ENCODE measurements around the gene CACNA2D4.

The CACNA2D4 gene

GRCh38 chr12:1906579-1906978 lies 11.9 kb downstream of the CACNA2D4 start:
- in situ Hi-C loops (cut with MboI; ENCODE audit: low sequenced_read_pairs), result no loop called here

DNA sequence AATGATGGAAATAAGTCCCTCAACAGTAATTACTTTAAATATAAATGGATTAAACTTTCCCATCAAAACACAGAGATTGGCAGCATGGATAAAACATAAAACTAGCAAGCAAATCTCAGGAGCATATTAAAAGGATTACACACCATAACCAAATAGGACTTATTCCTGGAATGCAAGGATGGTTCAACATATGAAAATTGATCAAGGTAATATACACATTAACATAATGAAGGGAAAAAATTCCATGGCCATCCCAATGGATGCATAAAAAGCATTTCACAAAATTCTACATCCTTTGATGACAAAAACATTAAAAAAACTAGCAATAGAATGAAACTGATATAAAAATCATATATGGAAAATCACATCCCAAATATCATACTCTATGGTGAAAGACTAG lies 13.6 kb downstream of the CACNA2D4 start:
- in situ Hi-C loops (cut with MboI; ENCODE audit: low sequenced_read_pairs), result no loop called here

- in situ Hi-C loops (cut with MboI; ENCODE audit: low sequenced_read_pairs), result no loop called here
Observed at GRCh38 chr12:1896964-1897363, 21.5 kb downstream of the CACNA2D4 start.

- in situ Hi-C loops (cut with MboI; ENCODE audit: low sequenced_read_pairs), result no loop called here
Observed at GRCh38 chr12:1890810-1891209, 27.6 kb downstream of the CACNA2D4 start.

- in situ Hi-C loops (cut with MboI; ENCODE audit: low sequenced_read_pairs), result no loop called here
Observed at GRCh38 chr12:1890119-1890703, 28.2 kb downstream of the CACNA2D4 start.

- in situ Hi-C loops (cut with MboI; ENCODE audit: low sequenced_read_pairs), result no loop called here
Observed at GRCh38 chr12:1888923-1889322, 29.5 kb downstream of the CACNA2D4 start.

GRCh38 chr12:1886396-1887008 lies 31.9 kb downstream of the CACNA2D4 start:
- in situ Hi-C loops (cut with MboI; ENCODE audit: low sequenced_read_pairs), result no loop called here

DNA sequence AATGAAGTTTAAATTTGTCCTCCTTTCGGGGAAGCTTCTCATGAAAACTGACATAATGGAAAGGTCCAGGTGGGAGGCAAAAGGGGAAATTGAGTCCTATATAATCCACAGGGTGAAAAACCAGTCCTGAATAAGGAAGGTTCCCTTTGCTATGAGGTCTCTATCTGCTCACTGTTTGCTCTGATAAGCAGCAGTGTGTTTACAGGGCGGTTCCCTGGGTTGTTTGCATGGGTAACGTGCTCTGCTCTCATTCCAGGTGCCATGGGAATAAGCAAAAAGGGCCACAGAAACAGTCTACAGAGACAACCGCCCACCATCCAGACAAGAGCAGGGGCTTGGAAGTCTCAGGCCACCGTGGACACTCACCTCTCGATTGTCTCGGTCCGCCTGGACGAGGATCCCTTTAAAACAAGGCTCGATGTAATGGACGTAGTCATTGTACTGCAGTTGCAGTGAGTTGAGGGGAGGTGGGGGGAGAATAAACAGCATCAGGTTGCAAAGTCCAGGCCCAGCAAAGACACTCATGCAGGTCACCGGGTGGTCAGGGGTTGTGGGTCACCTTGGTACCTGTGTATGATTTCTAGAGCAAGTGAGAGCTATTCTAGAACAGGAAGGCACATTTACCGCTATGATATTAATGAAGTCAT lies 32.7 kb downstream of the CACNA2D4 start:
- in situ Hi-C loops (cut with MboI; ENCODE audit: low sequenced_read_pairs), result no loop called here

DNA sequence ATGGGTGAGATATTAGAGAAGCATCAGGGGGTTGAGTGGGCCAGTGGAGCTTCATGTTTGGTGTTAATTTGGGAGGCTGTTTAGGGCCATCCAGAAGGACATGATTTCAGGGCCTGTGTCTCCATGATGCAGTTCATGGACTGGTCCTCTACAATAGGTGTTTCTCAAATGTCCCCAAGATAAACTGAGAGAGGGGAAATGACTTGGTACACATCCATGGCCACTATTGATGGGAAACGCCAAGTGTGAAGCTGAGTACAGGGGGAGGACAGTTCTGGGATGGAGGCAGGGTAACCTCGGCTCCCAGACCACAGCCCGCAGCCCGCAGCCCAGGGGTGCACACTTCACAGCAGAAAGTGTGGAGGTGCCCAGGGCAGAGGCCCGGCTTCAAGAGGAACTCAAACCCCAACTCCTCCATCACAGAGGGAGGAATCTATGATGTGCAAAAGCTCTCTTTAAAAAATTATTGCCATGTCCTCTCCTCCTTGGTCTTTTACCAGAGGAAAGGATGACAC lies 33.3 kb downstream of the CACNA2D4 start:
- in situ Hi-C loops (cut with MboI; ENCODE audit: low sequenced_read_pairs), result no loop called here

DNA sequence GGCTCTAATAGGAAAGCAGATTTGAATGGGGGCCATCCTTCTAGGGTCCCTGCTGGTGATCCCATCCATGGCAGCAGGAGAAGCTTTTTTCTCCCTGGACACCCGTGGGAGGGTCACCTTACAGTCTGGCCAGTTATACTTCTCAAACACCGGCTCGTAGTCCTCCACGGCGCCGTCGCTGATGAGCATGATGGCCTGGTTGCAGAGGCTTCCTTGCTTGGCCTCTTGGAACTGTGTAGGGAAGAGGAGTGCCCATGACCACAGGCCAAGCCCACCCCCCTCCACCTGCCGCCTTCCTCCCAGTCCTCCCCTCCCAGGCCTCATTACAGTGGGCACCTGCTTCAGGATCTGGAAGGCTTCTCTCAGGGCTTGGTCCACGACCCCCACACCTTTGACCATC lies 33.8 kb downstream of the CACNA2D4 start:
- in situ Hi-C loops (cut with MboI; ENCODE audit: low sequenced_read_pairs), result no loop called here

DNA sequence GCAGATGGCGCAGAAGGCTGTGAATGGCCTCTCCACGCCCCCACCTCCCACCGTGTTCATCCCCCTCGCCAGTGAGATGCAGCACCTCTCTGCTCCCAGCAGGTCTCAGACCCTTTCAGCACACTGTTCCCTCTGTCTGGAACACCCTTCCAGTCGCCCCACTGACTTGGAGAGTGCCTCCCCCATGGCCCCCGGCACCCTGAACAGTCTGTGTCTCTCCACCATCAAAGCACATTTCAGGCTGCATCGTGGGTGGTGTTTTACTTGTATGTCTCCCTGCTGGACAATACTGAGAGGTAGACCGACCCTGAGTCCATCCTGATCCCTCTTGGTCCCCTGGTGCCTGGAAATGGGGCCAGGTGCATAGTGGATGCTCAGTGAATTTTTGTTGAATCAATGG lies 34.9 kb downstream of the CACNA2D4 start:
- in situ Hi-C loops (cut with MboI; ENCODE audit: low sequenced_read_pairs), result no loop called here

GRCh38 chr12:1882850-1883470 lies 35.5 kb downstream of the CACNA2D4 start:
- in situ Hi-C loops (cut with MboI; ENCODE audit: low sequenced_read_pairs), result no loop called here

DNA sequence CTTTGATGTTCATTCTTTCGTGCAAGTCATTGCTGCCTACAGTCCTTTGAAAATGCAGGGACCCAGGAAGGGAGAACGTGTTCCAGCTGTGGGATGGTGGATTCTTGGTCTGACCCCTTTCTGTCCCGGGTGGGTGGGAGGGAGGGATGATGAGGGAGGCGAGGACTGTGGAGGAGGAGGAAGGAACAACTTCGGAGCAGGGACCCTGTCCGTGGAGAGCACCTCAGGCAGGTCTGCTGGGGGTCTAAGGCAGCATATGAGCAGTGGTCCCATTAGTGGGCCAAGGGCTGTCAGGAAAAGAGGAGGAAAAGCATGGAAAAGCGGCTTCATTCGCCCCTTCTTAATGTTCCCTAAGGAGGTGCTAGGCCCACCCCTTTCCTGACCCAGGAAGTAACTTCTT lies 36.0 kb downstream of the CACNA2D4 start:
- in situ Hi-C loops (cut with MboI; ENCODE audit: low sequenced_read_pairs), result no loop called here

DNA sequence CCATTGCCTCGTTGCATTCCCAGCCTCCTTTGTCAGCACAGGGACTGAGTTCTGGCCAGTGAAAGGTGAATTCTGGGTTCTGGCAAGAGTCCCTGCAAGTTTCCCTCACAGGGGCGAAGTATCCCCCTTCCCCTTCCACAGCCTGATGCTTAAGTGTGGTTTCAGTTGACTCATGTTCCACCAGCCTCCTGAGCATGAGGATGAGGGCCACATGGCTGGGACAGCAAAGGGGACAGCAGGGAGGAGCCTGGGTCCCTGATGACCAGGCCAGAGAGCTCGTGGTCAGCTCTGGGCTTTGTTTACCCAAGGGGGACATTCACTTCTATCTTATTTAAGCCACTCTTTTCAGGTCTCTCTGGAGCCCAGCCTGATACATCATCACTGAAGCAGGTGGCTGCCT lies 36.5 kb downstream of the CACNA2D4 start:
- in situ Hi-C loops (cut with MboI; ENCODE audit: low sequenced_read_pairs), result no loop called here

DNA sequence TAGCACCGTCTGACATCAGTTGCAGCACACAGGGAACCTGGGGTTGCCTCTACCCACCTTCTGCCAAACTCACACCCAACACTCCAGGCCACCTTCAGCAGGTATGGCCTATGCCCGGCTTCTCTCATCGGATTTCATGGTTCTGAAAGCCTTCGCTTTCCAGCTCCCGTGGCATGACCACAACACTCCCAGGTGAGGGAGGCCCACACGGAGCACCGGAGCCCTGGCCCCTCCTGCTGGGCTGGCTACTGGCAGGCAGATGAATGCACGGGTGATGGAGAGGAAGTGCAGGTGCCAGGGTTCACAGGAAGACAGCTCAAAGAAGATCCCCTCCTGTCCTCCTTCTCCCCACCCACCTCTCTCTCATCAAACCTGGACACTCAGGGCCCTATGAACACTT lies 37.2 kb downstream of the CACNA2D4 start:
- in situ Hi-C loops (cut with MboI; ENCODE audit: low sequenced_read_pairs), result no loop called here

DNA sequence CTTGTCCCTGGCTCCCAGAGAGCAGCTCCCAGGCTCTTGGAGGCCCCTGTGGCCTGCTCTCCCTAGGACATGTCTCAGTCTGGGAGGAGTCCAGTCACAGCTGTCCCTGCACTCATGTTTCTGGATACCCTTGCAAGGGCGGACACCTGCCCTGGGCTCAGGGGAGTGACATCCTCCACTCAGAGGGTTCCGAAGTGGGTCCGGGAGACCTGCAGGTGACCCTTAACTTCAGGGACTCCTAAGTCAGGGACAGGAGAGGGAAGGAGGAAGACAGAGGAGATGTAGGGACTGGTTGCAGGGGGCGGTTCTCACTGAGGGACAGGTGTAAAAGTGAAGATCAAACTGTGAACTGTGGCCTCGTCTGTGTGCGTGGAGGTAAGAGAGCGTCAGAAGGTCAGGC lies 37.6 kb downstream of the CACNA2D4 start:
- in situ Hi-C loops (cut with MboI; ENCODE audit: low sequenced_read_pairs), result no loop called here

- in situ Hi-C loops (cut with MboI; ENCODE audit: low sequenced_read_pairs), result no loop called here
Observed at GRCh38 chr12:1880153-1880845, 38.2 kb downstream of the CACNA2D4 start.

GRCh38 chr12:1879633-1880032 lies 38.8 kb downstream of the CACNA2D4 start:
- in situ Hi-C loops (cut with MboI; ENCODE audit: low sequenced_read_pairs), result no loop called here

DNA sequence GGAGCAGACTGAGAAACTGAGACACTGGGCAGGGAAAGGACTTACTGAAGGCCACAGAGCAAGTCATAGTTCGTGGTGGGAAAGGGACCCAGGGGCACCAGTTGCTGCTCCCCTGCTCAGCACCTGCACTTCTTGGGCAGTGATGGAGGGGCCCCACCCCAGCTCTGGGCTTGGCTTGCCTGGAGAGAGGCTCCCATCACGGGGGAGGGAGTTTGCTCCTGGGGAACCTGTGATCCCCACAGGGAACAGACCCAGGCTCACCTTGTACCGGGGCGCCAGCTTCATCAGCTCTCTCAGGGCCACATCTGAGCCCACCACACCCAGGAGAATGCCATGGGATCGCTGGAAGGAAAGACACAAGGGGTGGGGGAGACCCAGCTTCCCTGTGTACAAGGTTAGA lies 39.8 kb downstream of the CACNA2D4 start:
- in situ Hi-C loops (cut with MboI; ENCODE audit: low sequenced_read_pairs), result no loop called here

- in situ Hi-C loops (cut with MboI; ENCODE audit: low sequenced_read_pairs), result no loop called here
Observed at GRCh38 chr12:1878214-1878613, 40.2 kb downstream of the CACNA2D4 start.

- in situ Hi-C loops (cut with MboI; ENCODE audit: low sequenced_read_pairs), result no loop called here
Observed at GRCh38 chr12:1877169-1877878, 41.1 kb downstream of the CACNA2D4 start.

All from HL-60/S4 (cell line).